CD4-positive, alpha-beta T cell treated with Interleukin-17A for 4 hours (primary cell): ENCODE results near the gene MIPEP.
"Not testable (repeated sequence)": the region's sequence is repeated elsewhere in the genome, so short reads cannot be mapped to it uniquely, and the experiment has no call there.

ENCODE experiments used
- DNase-seq: peaks from one replicate; pipeline ENCODE4 v3.0.0-alpha.2; 2020; ENCODE audit warnings: mixed read lengths

Gene MIPEP

DNA sequence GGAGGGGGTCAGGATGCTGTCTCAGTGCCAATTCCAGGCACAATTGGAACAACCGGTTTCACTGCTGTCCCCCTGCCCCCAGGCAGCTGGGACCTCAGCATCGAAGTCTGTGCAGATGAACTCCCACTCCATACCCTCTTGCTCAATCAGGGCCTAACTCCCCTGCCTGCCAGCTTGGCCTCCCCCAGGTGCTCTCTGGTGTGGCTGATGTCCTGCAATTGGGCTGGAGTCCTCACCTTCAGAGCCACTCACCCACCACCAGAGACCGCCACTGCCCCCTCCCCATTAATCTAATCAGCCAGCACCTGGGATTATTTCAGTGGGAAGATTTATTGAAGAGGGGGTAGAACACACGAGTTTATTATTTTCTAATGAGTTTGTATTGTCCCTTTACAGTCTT, 118.8 kb downstream of the MIPEP start:
- no peak for DNase-seq

DNA sequence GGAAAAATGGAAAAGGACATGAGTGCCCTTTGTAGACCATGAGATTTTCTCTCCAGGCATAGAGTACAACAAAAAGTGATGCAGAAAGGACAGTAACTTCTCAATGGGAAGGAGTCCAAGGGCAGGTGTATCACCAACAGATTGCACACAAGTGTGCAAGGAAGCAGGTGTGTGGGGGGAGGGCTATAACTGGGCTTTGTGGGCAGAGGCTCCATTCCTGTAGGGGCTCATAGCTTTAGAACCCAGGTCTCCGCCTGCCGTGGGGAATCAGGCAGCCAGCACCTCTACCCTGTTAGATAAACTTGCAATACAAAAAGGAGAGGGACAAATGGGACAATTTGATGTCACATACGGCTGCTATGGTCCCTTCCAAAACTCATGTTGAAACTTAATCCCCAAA, 119.8 kb downstream of the MIPEP start:
- no peak for DNase-seq

DNA sequence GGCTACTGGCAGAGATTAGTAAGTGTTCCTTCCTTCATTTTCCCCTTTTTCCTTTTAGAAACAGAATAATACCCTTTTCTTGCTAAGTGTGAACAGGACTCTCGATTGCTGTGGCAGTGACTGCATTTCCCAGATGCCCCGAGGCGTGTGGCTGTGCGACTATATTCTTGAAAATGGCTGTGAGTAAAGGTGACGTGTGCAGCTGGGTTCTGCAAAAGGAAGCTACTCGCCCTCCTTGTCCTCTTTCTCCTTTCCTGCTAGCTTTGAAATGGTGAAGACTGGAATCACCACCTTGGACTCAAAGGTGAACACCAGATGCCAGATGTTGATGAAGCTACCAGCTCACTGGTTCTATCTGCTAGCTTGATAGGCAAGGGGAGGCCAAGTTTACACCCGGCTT, 121.4 kb downstream of the MIPEP start:
- DNase-seq, result no peak

DNA sequence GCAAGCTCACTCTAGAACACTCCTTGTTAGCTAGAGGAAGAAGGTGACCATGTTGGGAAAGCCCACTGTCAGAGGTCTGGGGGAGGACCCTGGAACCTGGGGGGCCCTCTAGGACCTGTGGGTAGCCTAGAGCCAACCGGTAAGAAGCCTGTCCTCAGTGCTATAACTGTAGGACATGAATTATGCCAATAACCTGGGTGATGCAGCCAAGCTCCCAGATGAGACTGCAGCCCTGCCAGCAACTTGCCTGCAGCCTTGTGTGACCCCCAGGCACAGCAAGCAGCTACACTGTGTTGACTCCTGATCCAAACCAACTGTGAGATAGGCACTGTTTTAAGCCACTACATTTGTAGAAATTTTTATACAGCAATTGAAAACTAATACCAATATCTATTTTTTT, 122.3 kb downstream of the MIPEP start:
- DNase-seq, result no peak

DNA sequence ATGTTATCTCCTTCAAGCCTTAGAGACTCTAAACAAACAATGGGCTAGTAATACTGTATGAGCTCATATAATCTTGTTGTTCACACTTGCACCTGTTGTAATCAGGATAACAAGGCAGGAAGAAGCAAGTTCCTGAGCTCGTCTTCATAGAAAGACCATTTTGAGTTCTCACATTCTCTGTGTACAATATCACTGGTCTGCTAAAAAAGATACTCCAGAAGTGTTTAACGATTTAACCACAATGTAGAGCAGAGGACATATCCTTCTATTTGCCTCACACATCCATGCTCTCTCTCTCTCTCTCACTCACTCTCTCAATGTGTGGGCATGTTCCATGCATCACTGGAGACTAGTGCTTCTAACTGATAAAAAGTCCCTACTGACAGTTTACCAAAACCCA, 122.9 kb downstream of the MIPEP start:
- DNase-seq, result no peak

DNA sequence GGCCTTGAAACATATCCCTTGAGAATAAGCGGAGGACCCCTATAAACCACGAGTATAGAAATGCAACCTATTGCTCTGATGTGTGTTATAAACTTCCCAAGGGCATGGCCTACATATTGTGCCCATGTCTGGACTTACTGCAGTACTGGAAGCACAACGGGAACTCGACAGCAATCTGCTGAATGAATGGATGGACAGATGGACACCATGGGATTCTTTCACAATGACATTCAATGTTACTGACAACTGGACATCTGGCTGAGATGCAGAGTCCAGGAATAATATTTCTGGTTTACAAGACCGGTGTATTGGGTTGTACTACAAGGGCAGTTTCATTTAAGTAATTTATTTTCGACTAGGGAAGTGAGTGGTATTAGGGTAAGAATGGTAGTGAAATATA, 123.7 kb downstream of the MIPEP start:
- no peak for DNase-seq

DNA sequence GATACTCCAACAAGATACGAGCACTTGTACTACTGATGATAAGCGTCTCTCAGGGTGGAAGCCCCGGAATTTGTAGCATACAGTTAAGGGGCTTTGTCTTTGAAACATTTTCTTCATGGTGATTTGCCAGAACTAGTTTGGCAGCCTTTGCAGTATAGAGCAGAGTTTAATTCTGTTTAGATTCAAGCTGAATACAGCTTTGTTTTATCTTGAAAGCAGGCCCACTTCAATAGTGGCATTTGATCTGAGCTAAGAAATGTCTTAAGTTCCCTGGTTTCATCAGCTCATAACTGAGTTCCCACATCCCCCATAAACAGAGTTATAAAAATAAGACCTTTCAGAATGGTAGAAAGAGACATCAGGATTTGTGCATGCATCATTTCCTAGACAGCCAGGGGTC, 125.9 kb downstream of the MIPEP start:
- no peak for DNase-seq

DNA sequence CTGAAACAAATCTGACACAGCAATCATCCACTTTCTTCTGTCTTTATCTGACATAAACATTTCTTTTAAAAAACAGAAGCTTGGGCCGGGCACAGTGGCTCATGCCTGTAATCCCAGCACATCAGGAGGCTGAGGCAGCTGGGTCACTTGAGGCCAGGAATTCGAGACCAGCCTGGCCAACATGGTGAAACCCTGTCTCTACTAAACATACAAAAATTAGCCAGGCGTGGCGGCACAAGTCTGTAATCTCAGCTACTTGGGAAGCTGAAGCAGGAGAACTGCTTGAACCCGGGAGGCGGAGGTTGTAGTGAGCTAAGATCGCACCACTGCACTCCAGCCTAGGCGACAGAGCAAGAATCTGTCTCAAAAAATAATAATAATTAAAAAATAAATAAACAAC, 127.4 kb downstream of the MIPEP start:
- not testable (repeated sequence) for DNase-seq

DNA sequence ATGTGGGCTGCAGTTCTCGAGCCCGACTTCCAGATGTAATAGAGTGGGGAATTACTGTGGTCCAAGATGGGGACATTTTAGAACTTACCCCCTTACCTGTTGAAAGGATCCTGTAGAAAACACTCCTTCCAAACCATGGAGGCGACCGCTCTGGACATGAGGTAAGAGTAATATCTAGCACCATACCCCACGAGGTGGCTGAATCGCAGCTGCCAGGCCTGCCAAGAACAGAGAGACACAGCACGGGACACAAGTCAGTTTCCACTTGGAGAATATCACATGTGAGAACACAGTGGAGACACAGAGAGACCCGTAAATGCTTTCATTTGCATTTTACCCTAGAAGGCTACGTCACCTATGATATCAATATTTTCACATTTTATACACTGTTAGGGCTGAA, 129.2 kb downstream of the MIPEP start:
- no peak for DNase-seq

DNA sequence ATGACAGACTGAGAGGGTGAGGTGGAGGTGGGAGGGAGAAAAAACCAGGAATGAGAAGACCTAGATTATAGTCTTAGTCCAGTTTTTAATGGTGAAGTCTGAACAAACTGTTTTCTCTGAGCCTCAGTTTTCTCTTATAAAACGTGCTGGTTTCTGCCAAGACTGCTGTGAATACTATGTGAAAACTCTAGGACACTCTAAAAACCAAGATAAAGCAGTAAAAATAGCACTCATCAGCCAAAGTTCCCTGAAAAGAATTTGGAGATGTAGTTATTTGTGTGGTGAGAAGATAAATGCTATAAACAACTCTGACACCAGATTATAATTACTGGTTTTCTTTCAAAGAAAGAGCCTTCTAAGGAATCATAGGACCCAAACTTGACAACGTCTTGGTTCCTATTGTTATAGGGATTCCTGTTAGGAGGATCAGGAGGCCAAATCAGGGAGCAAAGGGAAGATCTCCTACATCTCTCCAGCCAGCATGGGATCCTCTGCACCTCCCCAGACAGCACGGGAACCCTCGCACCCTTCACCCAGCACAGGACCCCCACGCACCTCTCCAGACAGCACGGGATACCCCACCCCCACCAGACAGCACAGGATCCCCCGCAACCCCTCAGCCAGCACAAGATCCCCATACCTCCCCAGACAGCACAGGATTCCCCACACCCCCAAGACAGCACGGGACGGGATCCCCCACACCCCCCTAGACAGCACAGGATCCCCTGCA, 130.2 kb downstream of the MIPEP start:
- no peak for DNase-seq

DNA sequence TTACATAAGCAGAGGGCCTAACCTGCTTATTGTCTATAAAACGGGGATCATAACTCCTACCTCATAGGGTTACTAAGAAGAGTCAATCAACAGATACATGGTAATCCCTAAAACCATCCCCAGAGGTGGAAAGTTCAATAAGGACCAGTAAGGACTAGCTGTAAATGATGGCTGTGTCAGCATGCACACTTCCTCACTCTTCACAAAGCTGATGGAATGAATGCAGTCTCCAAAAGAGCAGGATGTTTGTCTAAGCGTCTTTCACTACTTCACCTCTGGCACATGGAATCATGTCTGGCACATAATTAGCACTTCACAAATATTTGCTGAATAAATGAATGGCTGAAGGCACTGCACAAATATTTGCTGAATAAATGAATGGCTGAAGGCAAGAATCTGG, 134.2 kb downstream of the MIPEP start:
- no peak for DNase-seq

DNA sequence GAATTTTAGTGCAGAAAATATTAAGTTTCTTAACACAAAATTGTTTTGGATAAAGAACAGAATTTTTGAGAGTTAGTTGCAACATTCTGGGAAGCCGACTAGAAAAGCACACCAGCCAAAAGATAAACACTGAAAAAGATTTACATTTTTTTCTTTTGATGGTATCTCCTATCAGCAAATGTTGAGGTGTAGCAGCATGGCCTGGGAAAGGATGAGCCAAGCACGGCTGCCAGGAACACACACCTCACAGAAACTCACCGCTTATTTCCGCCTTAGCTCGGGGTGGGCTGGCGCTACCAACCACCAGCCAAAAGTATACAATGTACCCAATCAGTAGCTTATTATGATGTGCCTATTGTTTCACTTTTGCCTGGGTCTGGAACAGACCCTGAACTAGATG, 134.7 kb downstream of the MIPEP start:
- peak; percentile 48 for DNase-seq

DNA sequence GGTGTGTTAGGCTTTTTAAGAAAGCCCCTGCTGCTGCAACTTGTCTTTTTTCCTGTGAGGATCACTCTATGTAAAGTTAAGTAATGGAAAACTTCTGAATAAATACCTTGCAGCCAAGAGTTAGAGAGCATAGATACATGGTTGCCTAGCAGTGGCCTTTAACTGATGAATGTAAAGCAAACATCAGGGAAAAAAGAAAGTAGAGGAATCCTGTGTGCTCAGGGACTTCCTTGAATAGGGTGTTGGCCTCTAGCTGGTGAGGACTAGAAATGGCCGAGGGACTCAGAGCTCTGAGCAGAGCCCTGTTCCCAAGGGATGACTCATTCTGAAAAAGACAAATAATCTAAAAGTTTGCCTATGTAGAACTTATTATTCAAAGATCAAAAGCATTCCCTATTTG, 135.7 kb downstream of the MIPEP start:
- DNase-seq, result no peak

DNA sequence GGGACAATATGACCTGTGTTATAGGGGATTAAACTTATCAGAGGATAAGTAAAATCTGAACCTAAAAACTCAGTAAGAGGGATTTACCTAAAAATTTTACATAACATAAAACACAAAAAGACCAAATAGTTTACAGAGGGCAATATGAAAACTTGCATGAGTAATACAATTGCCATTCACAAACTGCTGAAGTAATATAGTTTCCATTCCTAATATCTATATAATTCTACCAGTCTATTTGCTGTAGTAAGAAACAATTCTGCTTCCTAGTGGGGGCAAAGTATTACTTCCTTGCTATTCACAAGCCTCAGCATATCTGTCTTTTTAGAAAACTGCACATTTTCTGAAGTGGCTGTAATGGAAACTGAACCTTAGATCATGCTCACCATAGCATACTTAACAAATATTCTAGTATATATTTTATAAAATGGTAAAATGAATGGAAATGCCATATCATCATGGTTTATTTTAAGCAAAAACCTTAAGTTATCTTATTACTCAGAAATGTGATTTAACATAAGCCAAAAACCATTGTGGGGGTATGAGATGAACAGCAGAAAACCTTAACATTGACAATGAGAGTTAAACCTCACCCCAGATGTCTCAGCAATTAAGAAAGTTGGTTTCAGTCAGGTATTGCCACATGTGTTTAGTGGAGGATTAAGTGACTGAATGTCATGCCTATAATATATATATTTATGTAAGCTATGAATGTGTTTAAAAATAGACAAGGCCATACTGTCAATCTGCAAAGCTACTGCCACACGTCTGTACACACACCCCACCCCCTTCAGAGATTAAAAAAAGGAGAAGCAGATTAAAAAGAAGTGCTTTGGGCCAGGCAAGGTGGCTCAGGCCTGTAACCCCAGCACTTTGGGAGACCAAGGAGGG, 136.8 kb downstream of the MIPEP start:
- no peak for DNase-seq

DNA sequence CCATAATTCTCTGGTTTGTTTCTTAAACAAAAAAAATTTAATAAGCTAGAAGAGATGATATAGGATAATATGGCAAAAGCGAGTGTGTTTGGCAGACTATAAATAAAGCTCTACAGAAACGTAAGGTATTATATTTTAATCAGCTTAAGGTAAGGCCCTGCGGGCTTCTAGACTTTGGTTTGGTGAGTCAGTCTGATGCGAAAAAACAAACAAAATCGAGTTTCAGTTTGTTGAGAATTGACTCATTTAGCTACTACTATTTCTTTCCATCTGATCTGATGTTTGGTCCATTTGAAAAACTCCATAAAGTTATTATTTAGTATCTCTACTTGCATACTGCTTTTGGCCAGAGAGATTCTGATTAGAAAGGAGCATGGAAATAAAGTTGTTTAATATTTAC, 138.0 kb downstream of the MIPEP start:
- no peak for DNase-seq

DNA sequence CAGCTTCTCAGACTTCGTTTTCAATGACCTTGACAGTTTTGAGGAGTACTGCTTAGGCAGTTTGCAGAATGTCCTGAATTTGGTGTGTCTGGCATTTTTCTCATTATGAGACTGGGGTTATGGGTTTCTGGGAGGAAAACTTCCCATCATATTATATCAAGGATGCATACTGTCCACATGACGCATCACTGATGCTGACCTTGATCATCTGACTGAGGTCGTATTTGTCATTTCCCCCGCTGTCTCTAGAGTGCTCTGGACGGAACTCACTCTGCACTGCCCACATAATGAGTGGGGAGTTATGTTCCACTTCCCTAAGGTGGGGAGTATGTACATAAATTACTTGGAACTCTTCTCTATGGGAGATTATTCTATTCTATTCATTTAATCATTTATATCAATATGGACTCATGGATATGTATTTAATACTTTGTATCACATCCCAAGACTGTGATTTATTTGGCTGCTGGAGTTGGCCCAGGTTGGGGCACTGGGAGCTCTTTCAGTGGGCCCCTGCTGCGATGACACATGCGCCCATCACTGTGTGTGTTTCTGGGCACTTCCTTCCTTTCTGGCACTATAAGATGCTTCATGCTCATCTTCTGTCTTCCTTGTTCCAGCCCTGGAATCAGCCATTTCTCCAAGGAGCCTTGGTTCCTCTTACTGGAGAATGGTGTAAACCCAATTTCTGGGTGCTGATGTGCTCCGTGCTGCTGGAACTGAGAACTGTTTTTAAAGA, 138.6 kb downstream of the MIPEP start:
- DNase-seq, result peak; percentile 15

DNA sequence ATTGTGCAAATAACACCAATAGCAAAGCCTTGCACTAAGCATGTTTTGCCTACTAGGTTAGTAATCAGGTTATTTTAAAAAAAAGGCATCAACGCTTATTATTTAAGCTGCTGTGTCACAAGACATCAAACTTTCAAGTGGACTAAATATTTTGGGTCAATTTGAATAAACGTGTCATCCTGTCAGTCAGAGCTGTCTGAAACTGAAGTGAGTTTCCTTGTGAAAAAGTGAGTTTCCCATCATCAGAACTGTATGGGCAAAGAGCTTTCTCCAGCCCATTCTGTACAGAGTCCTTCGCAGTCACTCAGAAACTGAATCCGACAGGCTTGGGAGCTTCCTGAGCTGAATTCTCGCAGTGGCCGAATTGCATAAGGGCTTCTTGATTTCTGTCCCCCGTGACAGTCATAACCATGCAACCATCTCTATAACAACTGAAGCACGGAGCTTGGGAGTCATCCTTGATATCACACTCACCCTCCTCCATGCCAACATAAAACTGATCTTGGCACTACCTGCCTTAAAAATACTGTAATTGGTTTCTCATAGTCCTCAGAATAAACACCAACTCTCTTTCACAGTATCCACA, 139.8 kb downstream of the MIPEP start:
- DNase-seq, result no peak

DNA sequence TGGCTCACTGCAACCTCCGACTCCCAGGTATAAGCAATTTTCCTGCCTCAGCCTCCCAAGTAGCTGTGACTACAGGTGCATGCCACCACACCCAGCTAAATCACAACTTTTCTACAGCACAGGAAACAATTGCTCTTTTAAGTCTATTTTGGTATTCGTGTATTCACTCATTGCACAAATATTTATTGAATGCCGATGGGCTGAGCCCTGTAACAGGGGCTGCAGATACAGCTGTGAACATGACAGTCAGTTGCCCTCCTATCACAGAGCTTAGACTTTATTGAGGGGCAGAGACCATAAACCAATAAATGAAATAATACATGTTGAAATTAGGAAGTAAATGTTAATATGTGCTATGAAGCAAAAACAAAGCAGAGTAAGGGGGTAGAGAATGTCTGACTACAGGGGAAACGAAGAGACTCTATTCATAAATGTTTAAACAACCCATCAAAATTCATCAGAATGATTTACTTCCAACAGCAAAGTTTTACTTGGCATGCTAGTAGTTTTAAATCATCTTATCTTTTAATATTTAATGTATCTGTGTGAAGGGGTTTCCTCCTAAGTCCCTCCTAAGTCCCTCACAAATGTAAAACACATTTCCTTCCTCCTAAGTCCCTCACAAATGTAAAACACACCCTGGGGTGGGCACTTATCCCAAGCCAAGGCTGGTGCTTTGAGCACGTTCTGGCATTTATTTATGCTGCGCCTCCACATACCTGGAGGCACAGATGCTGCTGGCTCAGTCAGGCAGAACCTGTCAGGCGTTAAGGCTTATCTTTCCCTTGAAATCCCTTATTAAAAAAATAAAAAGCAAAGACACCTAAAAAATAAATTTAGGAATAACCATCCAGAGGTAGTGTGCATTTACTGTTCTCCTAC, 140.8 kb downstream of the MIPEP start:
- DNase-seq, result no peak

DNA sequence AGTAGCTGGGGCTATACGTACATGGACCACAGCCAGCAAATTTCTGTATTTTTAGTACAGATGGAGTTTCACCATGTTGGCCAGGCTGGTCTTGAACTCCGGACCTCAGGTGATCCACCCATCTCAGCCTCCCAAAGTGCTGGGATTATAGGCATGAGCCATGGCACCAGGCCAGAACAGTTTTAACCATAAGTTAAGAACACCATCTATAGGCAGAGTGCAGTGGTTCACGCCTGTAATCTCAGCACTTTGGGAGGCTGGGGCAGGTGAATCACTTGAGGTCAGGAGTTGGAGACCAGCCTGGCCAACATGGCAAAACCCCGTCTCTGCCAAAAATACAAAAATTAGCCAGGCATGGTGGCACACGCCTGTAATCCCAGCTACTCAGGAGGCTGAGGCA, 143.1 kb downstream of the MIPEP start:
- not testable (repeated sequence) for DNase-seq

DNA sequence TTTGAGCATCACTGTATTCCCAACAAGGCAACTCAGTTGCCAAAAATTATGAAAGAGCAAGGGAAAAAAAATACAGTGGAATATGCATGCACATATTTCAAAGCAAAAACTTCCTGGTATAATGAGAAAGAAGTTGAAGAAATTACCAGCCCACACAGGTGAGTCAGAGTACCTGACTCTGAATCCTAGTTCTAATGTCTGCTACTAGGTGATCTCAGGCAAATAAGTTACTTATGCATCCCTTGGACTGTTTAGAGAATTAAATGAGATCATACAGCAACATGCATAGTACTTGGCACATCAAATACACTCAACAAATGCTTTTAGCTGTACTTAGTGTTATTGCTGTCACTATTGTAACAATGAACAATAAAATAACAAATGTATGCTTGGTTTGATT, 144.9 kb downstream of the MIPEP start:
- no peak for DNase-seq

DNA sequence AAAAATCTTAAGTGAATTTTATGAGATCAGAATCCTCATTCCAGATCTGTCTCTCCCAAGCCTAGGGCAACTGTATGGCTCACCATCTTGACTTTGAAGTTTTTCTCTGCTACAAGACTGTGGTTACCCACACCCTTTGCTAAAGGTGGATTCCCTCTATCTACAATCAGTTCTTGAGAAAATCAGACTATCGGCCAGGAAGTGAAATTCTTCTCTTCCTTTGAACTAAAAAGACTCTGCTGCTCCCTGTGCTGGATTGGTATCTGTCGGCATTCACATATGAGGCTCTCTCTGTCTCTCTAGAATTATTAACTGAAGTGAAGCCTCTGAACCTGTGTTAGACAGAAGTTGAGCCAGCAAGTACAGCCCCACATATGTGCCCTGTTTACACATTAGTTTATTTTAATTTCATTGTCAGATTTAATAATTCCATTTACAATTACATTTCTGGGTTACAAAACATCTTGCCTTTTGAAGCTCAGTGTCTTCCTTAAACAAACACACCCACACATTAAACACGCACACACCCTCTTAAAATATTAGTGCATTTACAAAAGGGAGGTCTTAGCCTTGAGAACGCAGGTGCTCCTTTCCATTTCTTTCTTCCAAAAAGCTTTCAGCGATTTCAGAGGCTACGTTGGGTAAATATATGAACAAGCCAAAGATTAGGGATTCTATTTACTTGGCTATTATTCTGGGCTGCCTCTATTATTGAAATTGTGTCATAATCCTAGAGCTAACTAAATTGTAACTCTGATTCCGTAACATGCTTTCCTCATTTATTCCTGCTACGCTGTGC, 145.7 kb downstream of the MIPEP start:
- DNase-seq, result no peak
